Liver (tissue), 9 donors: ENCODE data around the gene TTC21A. TPM values are rescaled to one million over a fixed set of nuclear protein-coding genes. Genes with fewer than 3 reads are reported as not detected.

ENCODE experiments used
- DNase-seq: peaks from one replicate; pipeline ENCODE4 v3.0.0-alpha.2; 2017; ENCODE audit warnings: low spot score
- H3K27ac ChIP-seq, 2 donors: one replicate each; pipeline ENCODE4 v1.7.0; 2013; ENCODE audit warnings: inconsistent platforms in 2 of 2, low read length in 2 of 2, control low read depth in 1 of 2, low read depth in 1 of 2, mild to moderate bottlenecking in 1 of 2
- H3K27me3 ChIP-seq, 4 donors: one replicate each; pipeline versions ENCODE4 v1.6.1 to v1.7.0; 2013; ENCODE audit warnings: low read length in 3 of 4, inconsistent platforms in 1 of 4, mild to moderate bottlenecking in 1 of 4, moderate library complexity in 1 of 4; ENCODE audit not compliant: control insufficient read depth in 4 of 4, insufficient read depth in 4 of 4
- H3K36me3 ChIP-seq, 4 donors: one replicate each; pipeline versions ENCODE4 v1.6.1 to v1.7.0; 2013; ENCODE audit warnings: low read length in 3 of 4, mild to moderate bottlenecking in 3 of 4, low read depth in 1 of 4, moderate library complexity in 1 of 4; ENCODE audit not compliant: control insufficient read depth in 4 of 4, insufficient read depth in 3 of 4
- H3K4me1 ChIP-seq, 4 donors: one replicate each; pipeline versions ENCODE4 v1.6.1 to v1.7.0; 2013; ENCODE audit warnings: low read length in 3 of 4, mild to moderate bottlenecking in 3 of 4, moderate library complexity in 1 of 4; ENCODE audit not compliant: control insufficient read depth in 4 of 4, insufficient read depth in 4 of 4
- H3K4me3 ChIP-seq, 3 donors: one replicate each; pipeline versions ENCODE4 v1.6.1 to v1.7.0; 2013; ENCODE audit warnings: low read length in 3 of 3, control low read depth in 1 of 3, low read depth in 1 of 3, mild to moderate bottlenecking in 1 of 3
- H3K9ac ChIP-seq, 2 donors: one replicate each; pipeline ENCODE4 v1.7.0; 2013; ENCODE audit warnings: low read length in 2 of 2, mild to moderate bottlenecking in 2 of 2, moderate library complexity in 2 of 2, control low read depth in 1 of 2, low read depth in 1 of 2
- H3K9me3 ChIP-seq, 4 donors: one replicate each; pipeline versions ENCODE4 v1.6.1 to v1.7.0; 2013; ENCODE audit warnings: low read length in 3 of 4; ENCODE audit not compliant: control insufficient read depth in 4 of 4
- ATF3 ChIP-seq: IDR thresholded peaks from 2 replicates; pipeline ENCODE4 v1.6.1; 2016; ENCODE audit warnings: antibody characterized with exemption
- CTCF ChIP-seq: fragments of 150-350 bp; IDR thresholded peaks from 2 replicates; pipeline ENCODE4 v1.5.1; 2017; ENCODE audit warnings: improper control_type of control experiment, low read depth, low read length; ENCODE audit not compliant: missing input control
- EGR1 ChIP-seq, 2 donors: IDR thresholded peaks; 2 replicates each; pipeline ENCODE4 v1.6.1; 2016 to 2018; ENCODE audit warnings: antibody characterized with exemption in 2 of 2, low read depth in 2 of 2
- FOXA1 ChIP-seq: IDR thresholded peaks from 2 replicates; pipeline ENCODE4 v1.6.1; 2016; ENCODE audit warnings: antibody characterized with exemption
- FOXA2 ChIP-seq: IDR thresholded peaks from 2 replicates; pipeline ENCODE4 v1.6.1; 2016; ENCODE audit warnings: antibody characterized with exemption
- GABPA ChIP-seq, 2 donors: IDR thresholded peaks in 1 of 2; conservative IDR thresholded peaks in 1 of 2; 2 replicates each; pipeline ENCODE4 v1.6.1; 2016; ENCODE audit warnings: antibody characterized with exemption in 2 of 2, mild to moderate bottlenecking in 1 of 2, moderate library complexity in 1 of 2
- HNF4A ChIP-seq, 2 donors: conservative IDR thresholded peaks; 2 replicates each; pipeline ENCODE4 v1.6.1; 2016; ENCODE audit warnings: antibody characterized with exemption in 2 of 2, mild to moderate bottlenecking in 2 of 2
- HNF4G ChIP-seq: IDR thresholded peaks from 2 replicates; pipeline ENCODE4 v1.6.1; 2016; ENCODE audit warnings: antibody characterized with exemption
- JUND ChIP-seq, 2 donors: IDR thresholded peaks; 2 replicates each; pipeline ENCODE4 v1.6.1; 2016; ENCODE audit warnings: antibody characterized with exemption in 2 of 2
- NR2F2 ChIP-seq: IDR thresholded peaks from 2 replicates; pipeline ENCODE4 v1.6.1; 2016; ENCODE audit warnings: antibody characterized with exemption
- RAD21 ChIP-seq, 2 donors: IDR thresholded peaks; 2 replicates each; pipeline ENCODE4 v1.6.1; 2016; ENCODE audit warnings: antibody characterized with exemption in 2 of 2, mild to moderate bottlenecking in 2 of 2
- RXRA ChIP-seq, 2 donors: IDR thresholded peaks; 2 replicates each; pipeline ENCODE4 v1.6.1; 2017 to 2018; ENCODE audit warnings: antibody characterized with exemption in 2 of 2, mild to moderate bottlenecking in 1 of 2
- SP1 ChIP-seq: IDR thresholded peaks from 2 replicates; pipeline ENCODE4 v1.6.1; 2018; ENCODE audit warnings: antibody characterized with exemption, mild to moderate bottlenecking
- TAF1 ChIP-seq: conservative IDR thresholded peaks from 2 replicates; pipeline ENCODE4 v1.6.1; 2016; ENCODE audit warnings: antibody characterized with exemption, mild to moderate bottlenecking
- YY1 ChIP-seq: IDR thresholded peaks from 2 replicates; pipeline ENCODE4 v1.6.1; 2016; ENCODE audit warnings: antibody characterized with exemption, mild to moderate bottlenecking
- ZBTB33 ChIP-seq: IDR thresholded peaks from 2 replicates; pipeline ENCODE4 v1.6.1; 2016; ENCODE audit warnings: antibody characterized with exemption
- WGBS: extraction: QIAGEN DNeasy Blood & Tissue Kit; methylation state at CpG from one replicate; pipeline ENCODE4 v1.1.7; 2013; 5-methylcytosine and 5-hydroxymethylcytosine counted together
- polyA plus RNA-seq, 2 donors: library from polyadenylated mRNA; stranded (reverse) in 1 of 2; unstranded in 1 of 2; fragments of 200-250 nt in 1 of 2; fragments of >200 nt in 1 of 2; fragmentation: Nextera tagmentation in 1 of 2; extraction: Ambion mirVana in 1 of 2; gene quantifications; one replicate each; pipeline versions ENCODE4 v1.2.1 to v1.2.3, GENCODE V29; 2013 to 2015
- total RNA-seq, 2 donors: library from RNA; depleted of rRNA; stranded (reverse); fragments of >200 nt; gene quantifications; one replicate each; pipeline ENCODE4 v1.2.3, GENCODE V29; 2014
- TF ChIP-seq, protein P1 (sequence below): IDR thresholded peaks from 2 replicates; pipeline ENCODE4 v1.6.1; 2016; ENCODE audit warnings: antibody characterized with exemption
- TF ChIP-seq, protein P2 (sequence below): IDR thresholded peaks from 2 replicates; pipeline ENCODE4 v1.6.1; 2016; ENCODE audit warnings: antibody characterized with exemption, mild to moderate bottlenecking
- donor health status: healthy.
- donor health status: healthy.
- donor health status: healthy.
- donor health status: healthy.
- donor health status: healthy.

Gene TTC21A
- total and polyA plus RNA-seq, 4 donors, result 0.28 to 3.3 (median 1.6) TPM

GRCh38 chr3:39096775-39097174, 10.7 kb upstream of the TTC21A start:
- Histone ChIP-seq H3K36me3 (peaks cover 18 to 75% (median 44%) of the 10 kb centered on the region in 4 donors), H3K4me1 (no peaks in the 10 kb centered on the region), H3K9me3 (no peaks in the 10 kb centered on the region), H3K4me3 (no peak overlapping the region), H3K27me3 (no peaks in the 10 kb centered on the region), H3K9ac (no peak overlapping the region), H3K27ac (no peak overlapping the region)
- DNase-seq, result no peak
- TF ChIP-seq, protein P1, sequence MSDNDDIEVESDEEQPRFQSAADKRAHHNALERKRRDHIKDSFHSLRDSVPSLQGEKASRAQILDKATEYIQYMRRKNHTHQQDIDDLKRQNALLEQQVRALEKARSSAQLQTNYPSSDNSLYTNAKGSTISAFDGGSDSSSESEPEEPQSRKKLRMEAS, result no peak
- TF ChIP-seq NR2F2 (no peak), SP1 (no peak), FOXA1 (no peak), GABPA (IDR thresholded peaks at IDR 0.05 in 1 of 2, conservative IDR thresholded peaks at IDR 0.05 in 1 of 2) (no peak), TAF1 (no peak), RAD21 (IDR thresholded peaks at IDR 0.05) (no peak), EGR1 (IDR thresholded peaks at IDR 0.05; ENCODE audit: low read depth in 2 of 2) (no peak), HNF4G (no peak), HNF4A (conservative IDR thresholded peaks at IDR 0.05) (no peak), JUND (IDR thresholded peaks at IDR 0.05) (no peak), RXRA (IDR thresholded peaks at IDR 0.05) (no peak), FOXA2 (no peak), ATF3 (no peak), YY1 (no peak), ZBTB33 (no peak), CTCF (no peak)
- TF ChIP-seq, protein P2, sequence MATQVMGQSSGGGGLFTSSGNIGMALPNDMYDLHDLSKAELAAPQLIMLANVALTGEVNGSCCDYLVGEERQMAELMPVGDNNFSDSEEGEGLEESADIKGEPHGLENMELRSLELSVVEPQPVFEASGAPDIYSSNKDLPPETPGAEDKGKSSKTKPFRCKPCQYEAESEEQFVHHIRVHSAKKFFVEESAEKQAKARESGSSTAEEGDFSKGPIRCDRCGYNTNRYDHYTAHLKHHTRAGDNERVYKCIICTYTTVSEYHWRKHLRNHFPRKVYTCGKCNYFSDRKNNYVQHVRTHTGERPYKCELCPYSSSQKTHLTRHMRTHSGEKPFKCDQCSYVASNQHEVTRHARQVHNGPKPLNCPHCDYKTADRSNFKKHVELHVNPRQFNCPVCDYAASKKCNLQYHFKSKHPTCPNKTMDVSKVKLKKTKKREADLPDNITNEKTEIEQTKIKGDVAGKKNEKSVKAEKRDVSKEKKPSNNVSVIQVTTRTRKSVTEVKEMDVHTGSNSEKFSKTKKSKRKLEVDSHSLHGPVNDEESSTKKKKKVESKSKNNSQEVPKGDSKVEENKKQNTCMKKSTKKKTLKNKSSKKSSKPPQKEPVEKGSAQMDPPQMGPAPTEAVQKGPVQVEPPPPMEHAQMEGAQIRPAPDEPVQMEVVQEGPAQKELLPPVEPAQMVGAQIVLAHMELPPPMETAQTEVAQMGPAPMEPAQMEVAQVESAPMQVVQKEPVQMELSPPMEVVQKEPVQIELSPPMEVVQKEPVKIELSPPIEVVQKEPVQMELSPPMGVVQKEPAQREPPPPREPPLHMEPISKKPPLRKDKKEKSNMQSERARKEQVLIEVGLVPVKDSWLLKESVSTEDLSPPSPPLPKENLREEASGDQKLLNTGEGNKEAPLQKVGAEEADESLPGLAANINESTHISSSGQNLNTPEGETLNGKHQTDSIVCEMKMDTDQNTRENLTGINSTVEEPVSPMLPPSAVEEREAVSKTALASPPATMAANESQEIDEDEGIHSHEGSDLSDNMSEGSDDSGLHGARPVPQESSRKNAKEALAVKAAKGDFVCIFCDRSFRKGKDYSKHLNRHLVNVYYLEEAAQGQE, result no peak
- 63% methylated on average over 3 of the region's 3 CpGs for WGBS
